IPS-NIHi7 (cell line): ENCODE measurements around the gene DMD.
A peak's percentile ranks its signal among the peaks of the same experiment; 100 is the strongest.
"Not testable (repeated sequence)": the region's sequence is repeated elsewhere in the genome, so short reads cannot be mapped to it uniquely, and the experiment has no call there.

Experiments
- DNase-seq: peaks from one replicate; pipeline ENCODE4 v3.0.0; 2012; ENCODE audit warnings: mixed read lengths; ENCODE audit errors: extremely low spot score

The DMD gene

DNA sequence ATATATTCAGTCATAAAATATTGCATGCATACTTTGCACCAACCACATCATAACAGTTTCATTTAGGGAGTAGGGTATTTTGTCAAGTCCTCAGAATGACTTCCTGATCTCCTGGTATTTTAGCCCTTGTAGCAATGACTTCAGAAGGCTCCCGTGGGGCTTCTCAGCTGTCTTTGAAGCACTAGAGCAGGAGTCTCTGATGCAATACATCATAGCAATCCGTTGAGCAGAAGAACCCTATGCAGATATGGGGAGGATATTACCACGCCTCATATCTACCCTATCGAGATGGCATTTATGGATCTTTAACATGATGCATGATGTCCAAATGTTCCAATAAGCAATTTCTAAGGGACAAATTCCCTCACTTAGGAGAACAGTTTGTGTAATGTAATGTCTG lies 1765.8 kb downstream of the DMD start:
- no peak for DNase-seq

DNA sequence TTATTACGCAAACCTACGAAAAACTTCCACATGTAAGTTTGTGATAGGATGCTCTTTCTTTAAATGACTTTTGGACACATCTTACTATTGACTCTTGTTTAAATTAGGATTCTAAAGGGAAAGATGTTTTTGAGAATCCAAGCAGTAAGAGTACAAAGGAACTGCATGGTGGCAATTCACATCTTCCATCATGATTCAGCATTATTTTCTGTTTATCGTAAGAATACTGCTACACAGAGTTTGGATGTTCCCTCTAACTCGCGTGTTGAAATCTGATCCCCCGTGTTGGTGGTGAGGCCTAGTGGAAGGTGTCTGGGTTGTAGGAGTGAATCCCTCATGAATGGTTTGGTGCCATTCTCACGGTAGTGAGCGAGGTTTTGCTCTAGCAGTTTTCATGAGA lies 1767.7 kb downstream of the DMD start:
- DNase-seq = no peak

DNA sequence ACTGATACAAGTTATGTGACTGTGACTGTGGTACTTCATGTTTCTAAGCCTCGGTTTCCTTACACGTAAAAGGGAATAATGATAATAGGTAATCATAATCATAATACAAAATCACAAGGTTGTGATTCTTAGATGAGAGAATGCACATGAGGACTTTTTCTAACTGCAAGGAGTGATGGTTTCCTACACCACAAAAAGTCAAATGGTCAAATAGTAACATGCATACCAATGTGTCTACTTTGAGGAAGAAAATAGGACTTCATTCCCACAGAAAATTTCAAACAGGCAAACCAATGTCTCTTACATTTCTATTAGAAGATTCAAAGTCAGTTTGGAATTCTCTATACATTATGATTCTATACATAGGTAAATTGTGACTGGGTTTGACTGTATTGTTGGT lies 1770.8 kb downstream of the DMD start:
- no peak for DNase-seq

DNA sequence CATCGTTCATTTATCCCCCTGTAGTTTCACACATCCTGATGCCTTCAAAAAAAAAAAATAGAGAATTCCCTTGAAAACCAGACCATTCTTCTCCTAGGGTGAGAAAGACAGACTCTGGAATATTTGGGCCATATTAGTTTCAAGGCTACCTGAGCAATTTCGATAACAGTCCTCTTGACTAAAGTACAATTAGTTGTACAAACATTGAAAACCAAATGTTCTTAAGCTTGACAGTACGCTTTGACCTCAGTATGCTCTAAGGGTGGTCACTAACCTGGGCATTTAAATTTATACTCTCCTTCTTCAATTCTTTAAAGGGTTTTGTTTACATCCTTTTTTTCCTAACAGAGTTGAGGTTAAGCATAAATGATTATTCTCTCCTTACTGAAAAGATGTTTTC lies 1774.9 kb downstream of the DMD start:
- DNase-seq = no peak

DNA sequence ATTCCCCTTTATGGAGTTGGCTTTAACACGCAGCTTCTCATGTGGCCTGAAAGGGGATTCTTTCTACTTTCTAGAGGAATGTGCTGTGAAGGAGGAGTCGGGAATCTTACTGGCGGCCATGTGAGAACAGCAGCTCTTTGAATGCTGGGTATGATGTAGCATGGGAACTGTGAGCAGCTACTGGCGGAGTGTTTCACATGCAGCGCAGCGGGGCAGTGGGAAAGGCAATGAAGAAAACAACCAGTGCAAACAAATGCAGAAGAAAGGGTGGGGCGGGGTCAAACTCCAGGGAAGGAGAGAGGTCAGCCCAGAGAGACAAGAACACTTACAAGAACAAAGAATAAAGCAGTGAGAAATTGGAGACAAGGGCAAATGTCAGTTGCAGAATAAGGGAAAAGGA lies 1775.8 kb downstream of the DMD start:
- DNase-seq = peak; percentile 87

DNA sequence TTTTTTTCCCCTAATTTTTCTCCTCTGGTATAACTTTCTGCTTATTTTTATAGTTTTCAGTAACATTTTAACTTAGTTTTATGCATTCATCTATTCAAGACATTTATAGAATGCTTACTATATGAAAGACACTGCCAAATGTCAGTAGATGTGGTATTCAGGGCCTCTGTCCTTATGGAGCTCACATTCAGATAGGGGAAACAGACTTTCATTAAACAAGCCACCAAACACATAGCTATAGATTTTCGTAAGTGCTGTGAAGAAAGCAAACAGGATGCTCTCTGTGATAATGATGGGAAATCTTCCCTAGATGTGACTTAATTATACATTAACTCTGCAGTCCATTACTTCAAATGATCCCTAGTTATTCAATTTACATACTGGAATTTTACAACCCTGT lies 1777.5 kb downstream of the DMD start:
- DNase-seq = no peak

DNA sequence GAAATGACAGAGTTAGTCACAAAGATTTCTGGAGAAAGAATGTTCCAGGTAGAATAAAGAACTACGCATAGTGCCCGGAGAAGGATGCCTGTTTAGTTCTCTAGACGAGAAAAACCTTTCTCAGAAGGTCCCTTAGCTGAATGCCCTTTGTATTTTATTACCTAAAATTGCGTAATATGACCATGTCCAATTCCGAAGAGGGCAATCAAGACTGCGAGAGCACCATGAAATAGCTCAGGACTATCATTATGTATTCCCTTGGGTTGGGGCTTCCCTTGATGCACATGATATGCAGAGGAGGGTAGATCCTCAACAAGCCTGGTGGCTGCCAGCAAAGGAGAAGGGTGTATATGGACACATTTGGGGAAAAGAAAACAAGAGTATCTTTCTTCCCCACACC lies 1781.4 kb downstream of the DMD start:
- DNase-seq = no peak

DNA sequence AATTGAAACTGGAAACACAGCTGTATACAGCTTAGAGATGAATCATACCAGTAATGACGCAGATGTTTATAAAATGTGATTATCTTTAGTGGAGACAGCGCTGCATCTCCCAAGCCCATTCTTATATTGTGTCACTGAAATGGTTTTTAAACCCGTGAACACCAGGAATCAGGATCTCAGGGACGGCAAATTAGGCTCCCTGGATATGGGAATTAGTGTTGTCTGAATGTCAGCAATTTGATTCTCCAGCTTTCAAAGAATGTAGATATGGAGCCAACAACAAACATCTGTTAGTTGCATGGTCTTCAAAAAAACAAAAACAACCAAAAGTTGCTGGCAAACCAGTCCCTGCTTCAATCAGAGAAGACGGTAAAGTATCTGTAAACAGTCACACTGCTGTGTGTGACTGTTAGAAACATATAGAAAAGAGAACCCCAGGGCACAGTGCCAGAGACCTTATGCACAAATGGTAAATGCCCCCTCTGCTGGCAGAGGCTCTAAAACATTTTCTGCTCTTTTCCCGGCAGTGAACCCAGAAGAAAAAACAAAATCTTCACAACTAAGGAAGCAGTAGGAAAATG lies 1787.7 kb downstream of the DMD start:
- DNase-seq = peak; percentile 63

DNA sequence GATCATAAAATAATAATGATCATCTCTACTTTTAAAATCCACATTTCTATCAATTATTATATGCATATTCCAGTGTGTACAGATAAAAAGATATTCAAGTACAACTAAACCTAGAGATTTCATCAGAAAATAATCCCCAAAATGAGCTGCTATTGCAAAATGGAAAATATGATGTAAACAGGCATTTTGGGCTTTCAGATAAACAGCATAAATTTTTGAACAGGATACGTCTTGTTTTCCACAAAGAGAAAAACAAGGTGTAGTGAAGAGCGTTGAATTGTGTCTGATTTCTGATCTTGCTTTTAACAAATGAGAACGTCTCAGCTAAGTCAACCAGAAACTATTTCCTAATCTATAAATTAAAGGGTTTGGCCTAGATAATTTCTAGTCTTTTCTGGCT lies 1789.9 kb downstream of the DMD start:
- DNase-seq = no peak

DNA sequence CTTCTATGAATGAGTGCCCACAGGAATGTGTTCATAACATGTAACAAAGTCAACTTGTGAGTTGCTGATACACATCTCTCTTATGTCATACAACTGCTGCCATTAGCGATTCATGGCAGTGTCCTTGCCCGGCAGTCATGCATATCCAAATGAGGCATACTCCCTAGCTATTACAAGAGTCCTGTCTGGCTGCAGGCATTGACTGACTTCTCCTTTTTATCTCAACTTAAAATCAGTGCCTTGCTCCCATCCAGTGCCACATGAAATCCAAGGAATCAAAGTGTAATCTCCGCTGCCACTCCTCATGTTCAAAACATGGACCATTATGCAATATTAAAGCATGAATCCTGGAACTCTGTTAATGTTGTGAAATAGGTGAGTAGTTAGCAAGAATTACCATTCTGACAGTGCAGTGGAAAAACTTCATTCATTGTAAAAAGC lies 1790.6 kb downstream of the DMD start:
- no peak for DNase-seq

DNA sequence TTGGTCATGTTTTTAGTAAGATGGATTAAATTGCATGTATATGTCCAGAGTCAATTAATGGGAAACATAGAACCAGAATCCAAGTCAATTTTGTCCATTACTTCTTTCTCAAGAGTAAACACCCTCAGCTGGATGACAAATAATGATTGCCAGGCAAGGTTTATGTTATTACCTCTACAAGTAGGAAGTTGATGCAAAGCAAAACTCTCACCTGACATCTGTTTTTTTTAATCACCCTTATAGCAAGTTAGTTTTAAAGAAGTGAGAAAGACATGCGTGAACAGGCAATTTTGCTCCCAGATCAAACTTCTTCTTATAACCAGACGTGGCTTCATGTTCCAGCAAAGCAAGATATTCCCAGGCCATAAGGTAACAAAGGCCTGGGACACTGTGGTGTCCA lies 1791.0 kb downstream of the DMD start:
- no peak for DNase-seq

DNA sequence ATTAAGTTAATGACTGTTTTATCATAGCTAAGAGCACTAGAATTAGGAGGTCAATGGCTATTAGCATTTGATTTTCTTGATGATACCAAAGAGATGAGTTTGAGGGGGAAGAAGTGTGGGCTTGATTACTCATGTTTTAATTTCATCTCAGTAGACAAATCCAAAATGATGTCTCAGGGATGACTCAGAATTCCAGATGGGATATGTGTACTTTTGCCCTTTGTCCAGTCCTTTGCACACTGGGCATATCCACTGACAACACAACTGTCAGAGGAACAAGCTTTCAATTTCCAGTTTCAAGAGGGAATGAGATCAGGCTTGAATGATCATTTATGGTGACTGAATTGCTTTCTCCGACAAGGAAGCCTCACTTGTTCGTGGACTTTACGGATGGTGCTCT lies 1814.2 kb downstream of the DMD start:
- no peak for DNase-seq

DNA sequence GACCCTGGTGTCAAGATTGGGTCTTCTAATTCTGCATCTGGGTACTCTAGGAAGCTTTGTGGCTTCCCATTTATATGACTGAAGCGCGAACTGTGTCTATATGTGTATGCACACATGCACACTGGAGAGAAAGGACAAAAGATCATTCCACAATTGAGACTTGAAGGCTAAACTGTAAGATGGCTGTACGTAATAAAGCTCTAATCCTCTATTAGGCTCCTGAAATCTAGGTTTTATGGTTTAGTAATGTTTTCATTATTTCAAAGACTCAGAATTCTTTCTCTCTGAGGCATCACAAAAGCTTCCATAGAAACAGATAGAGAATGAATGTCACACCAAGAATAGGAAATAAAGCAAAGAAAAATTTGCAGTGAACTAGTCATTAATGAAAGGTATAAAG lies 1818.8 kb downstream of the DMD start:
- DNase-seq = no peak

DNA sequence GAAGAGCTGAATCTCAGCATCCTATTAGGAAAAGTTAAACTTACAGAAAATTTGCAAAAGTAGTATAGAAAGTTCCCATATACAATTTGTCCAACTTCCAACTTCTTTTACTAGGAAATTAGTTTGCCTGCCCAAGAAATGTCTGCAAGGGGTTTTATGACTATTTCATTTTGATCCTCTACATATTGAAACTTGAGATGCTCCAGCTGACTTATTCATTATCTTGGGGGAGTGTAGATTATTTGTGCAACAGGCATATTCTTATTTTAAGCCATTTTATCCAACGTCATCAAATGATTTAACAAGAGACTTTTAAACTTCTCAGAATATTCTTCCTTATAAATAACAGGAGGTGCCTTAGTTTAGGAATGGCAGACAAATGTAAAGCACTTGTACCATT lies 1822.4 kb downstream of the DMD start:
- DNase-seq = no peak

DNA sequence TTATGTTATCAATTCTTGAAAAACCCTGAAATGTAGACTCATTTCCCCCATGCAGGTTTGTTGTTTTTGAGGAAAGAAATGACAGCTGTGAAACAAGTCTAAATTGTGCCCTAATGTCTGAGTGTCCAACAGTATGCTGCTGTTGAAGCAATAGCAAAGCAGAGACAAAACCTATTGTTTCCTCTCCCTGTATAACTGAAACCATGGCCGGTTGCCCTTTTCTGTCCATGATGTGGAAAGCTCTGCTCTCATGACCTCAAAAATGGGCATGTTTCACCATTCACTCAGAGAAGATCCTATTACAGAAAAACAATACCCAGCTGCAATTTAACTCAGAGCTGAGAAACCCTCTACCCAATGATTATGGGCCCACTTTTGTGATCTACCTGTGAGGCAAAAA lies 1826.9 kb downstream of the DMD start:
- no peak for DNase-seq

DNA sequence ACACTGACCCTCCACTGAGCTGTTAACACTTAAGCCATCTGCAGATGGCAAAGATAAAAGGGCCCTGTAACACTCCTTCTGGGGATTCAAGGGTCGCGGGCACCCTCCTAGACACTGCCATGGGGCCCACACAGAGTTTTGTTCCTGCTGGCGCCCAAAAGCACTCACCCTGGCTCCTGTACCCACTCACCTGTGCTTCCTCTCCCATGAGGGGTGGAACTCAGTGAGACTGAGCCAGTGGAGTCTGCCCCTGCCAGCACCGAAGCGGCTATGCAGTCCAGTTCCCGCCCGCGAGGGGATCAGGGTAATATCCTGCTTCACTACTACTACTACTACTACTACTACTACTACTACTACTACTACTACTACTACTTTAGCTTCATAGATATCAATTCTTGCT lies 1827.4 kb downstream of the DMD start:
- DNase-seq = no peak

DNA sequence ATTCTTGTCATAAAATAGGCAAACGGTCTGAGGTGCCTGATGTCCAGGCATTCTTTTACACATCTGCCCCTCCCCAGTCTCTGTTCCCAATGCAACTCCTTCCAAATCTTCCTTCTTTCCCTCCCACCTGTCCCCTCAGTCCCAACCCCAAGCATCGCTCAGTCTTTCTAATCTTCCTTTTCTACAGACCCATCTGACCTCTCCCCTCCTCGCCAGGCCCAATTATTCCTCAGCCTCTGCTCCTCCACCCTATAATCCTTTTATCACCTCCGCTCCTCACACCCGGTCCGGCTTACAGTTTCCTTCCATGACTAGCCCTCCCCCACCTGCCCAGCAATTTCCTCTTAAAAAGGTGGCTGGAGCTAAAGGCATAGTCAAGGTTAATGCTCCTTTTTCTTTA lies 1832.4 kb downstream of the DMD start:
- not testable (repeated sequence) for DNase-seq

DNA sequence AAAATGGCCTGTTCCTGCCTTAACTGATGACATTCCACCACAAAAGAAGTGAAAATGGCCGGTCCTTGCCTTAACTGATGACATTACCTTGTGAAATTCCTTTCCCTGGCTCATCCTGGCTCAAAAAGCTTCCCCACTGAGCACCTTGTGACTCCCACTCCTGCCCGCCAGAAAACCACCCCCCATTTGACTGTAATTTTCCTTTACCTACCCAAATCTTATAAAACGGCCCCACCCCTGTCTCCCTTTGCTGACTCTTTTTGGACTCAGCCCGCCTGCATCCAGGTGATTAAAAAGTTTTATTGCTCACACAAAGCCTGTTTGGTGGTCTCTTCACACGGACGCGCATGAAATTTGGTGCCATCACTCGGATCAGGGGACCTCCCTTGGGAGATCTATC lies 1833.5 kb downstream of the DMD start:
- DNase-seq = not testable (repeated sequence)

DNA sequence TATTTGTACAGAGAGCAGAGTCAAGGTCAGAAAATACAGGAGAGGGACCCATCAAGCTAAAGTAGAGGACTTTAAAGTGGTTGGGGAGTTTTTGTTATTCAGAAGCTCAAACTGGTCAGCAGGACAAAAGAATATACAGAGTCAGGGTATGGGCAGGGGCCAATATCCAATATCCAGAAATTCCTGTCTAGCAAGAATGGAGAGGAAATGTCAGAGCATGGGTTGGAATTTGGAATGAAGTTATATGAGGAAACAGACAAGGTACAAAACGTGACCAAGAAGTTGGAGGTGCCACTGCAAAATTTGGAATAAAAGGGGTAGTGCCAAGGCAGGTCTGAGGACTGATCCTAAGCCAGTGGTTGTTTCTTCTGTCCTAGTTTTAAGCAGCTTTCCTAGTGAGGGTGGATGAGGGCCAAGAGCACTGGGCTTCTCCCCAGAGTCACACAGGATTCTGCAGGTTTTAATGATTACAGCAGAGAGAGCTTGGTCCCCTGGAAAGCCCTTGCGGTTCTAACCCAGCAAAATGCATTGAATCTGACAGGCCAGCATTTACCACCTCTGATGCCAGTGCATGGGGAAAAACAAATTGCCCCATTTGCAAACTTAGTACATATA lies 1834.8 kb downstream of the DMD start:
- no peak for DNase-seq

DNA sequence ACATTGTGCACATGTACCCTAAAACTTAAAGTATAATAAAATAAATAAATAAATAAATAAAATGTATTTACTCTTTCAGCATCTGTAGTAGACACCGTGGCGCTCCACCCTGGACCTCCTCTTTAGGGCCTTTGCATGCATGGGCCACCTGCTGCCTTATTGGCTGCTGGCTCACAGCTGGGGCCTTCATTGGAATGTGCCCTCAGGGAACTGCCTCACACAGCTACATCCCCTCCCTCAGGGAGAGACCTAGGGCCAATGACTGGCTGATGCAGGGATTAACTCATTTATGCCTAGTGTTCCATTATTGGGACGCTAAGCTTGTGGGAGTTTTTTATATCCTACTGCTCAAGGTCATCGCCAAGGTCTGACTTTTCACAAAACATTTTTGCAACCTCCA lies 1836.6 kb downstream of the DMD start:
- DNase-seq = peak; percentile 60

DNA sequence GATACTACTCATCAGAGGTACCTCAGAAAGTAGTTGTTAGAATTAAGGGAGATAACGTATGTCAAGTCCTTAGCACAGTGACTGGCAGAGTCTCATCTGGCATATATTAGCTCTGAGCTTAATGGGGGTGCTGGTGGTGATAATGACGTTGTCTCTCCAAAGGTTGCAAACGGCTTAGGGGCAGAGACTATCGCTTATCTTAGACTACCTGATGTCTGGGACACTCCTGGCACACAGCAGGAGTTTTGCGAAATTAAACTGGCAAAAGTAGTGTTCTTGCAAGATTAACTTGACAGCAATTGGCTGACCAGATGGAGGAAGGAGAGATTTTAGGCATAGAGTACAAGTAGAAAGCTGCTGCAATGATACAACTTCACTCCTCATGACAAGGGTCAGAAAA lies 1839.4 kb downstream of the DMD start:
- no peak for DNase-seq

DNA sequence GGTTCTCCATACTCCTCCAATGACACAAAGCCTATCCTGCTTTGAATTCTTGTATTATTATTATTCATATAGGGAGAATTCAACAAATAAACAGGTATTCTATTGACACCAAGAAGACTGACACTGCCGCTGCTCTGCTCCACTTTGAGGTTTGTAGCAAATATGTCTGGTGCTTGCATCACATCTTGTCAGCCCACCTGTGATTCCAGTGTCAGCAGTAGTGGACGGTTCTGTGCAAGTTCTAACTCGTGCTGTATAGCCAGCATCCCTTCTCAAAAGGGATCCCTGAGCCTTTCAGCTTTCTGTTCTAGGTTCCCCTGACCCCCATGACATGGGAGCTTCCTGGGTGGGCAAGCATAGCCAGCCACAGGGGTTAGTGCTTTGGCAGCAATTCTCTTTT lies 1843.5 kb downstream of the DMD start:
- no peak for DNase-seq

DNA sequence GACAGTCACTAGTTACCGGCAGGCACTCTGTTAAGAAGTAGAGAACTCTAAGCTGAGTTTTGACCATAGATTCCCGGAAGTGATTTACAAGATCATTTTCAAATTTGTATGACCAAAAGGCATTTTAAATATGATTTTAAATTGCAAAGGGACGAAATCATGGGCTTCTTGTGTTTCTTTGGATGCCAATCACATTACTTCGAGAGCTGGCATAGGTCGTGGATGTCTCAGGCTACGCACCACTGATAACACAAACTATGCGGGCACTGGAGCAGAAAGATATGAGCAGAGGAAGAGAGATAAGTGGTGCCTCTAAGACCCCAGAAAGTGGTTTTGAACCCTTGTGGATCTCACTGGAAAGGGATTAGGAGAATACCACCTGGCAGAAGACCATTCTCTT lies 1845.3 kb downstream of the DMD start:
- no peak for DNase-seq
